K562 (cell line): ENCODE data around the gene SAP30BP. TPM values are rescaled to one million over a fixed set of nuclear protein-coding genes. Genes with fewer than 3 reads are reported as not detected.
A peak's percentile ranks its signal among the peaks of the same experiment; 100 is the strongest.

Source experiments
- CBFA2T3 ChIP-seq: fragments of 450-650 bp; IDR thresholded peaks from 2 replicates; pipeline ENCODE4 v1.6.1; 2017
- ETV1 ChIP-seq: fragments of 450-650 bp; conservative IDR thresholded peaks from 2 replicates; pipeline ENCODE4 v1.6.1; 2016; ENCODE audit warnings: missing genetic modification characterization, control low read depth, low read depth, missing compliant biosample characterization
- NFATC3 ChIP-seq: fragments of 450-650 bp; IDR thresholded peaks from 2 replicates; pipeline ENCODE4 v1.6.1; 2017; ENCODE audit warnings: mild to moderate bottlenecking
- POLR3G ChIP-seq: IDR thresholded peaks from 2 replicates; pipeline ENCODE4 v1.6.1; 2011; ENCODE audit not compliant: insufficient read length, insufficient replicate concordance; ENCODE audit errors: extremely low read depth
- PURB ChIP-seq: sonication (generic); formaldehyde crosslinking; IDR thresholded peaks from 2 replicates; pipeline ENCODE4 v1.9.0; 2021; ENCODE audit warnings: low read depth, mild to moderate bottlenecking, missing genetic modification reagents
- STAT5B ChIP-seq: fragments of 250-450 bp; sonication (Bioruptor Pico); IDR thresholded peaks from 2 replicates; pipeline ENCODE4 v1.8.0; 2021; ENCODE audit warnings: mild to moderate bottlenecking, inconsistent platforms
- TAF9B ChIP-seq: fragments of 450-650 bp; IDR thresholded peaks from 2 replicates; pipeline ENCODE4 v1.6.1; 2018; ENCODE audit warnings: mild to moderate bottlenecking; ENCODE audit not compliant: partially characterized antibody
- ZNF561 ChIP-seq: fragments of 450-650 bp; formaldehyde crosslinking; conservative IDR thresholded peaks from 2 replicates; pipeline ENCODE4 v1.4.0; 2020; ENCODE audit warnings: mild to moderate bottlenecking, moderate library complexity
- ZNF584 ChIP-seq: fragments of 200-800 bp; sonication (Bioruptor generic); IDR thresholded peaks from 2 replicates; pipeline ENCODE4 v1.6.1; 2016; ENCODE audit warnings: low read depth, mild to moderate bottlenecking, missing genetic modification characterization, missing compliant biosample characterization
- ZNF586 ChIP-seq: fragments of 450-650 bp; formaldehyde crosslinking; conservative IDR thresholded peaks from 2 replicates; pipeline ENCODE4 v1.4.0; 2020; ENCODE audit warnings: mild to moderate bottlenecking, moderate library complexity
- polyA plus RNA-seq, 8 experiments: library from polyadenylated mRNA; depleted of rRNA in 4 of 8; stranded (reverse) in 5 of 8; unstranded in 3 of 8; fragments of >200 nt; fragmentation: Nextera tagmentation in 2 of 8; fragmentation: Illumina TruSeq in 1 of 8; extraction: Ambion mirVana in 2 of 8; extraction: Trizol in 1 of 8; gene quantifications; 2 replicates each; pipeline versions ENCODE4 v1.2.1 to v1.2.3, GENCODE V29; 2011 to 2014; ENCODE audit warnings: inconsistent platforms in 1 of 8, missing spikeins in 1 of 8
- total RNA-seq, 7 experiments: library from RNA; depleted of rRNA in 6 of 7; stranded (reverse); fragments of >200 nt in 6 of 7; fragmentation: Illumina TruSeq in 2 of 7; extraction: Trizol in 2 of 7; gene quantifications; 2 replicates each; pipeline versions ENCODE4 v1.2.1 to v1.2.3, GENCODE V29; 2011 to 2021; ENCODE audit warnings: low replicate concordance in 1 of 7
- TF ChIP-seq, protein P1 (sequence below), 3 experiments: fragments of 200-800 bp in 1 of 3; fragments of 250-450 bp in 1 of 3; fragments of 450-650 bp in 1 of 3; sonication (Bioruptor Pico) in 1 of 3; sonication (Bioruptor generic) in 1 of 3; formaldehyde crosslinking in 1 of 3; IDR thresholded peaks; 2 replicates each; pipeline versions ENCODE4 v1.6.1 to v1.8.0; 2016 to 2022; ENCODE audit warnings: mild to moderate bottlenecking in 2 of 3, missing genetic modification characterization in 2 of 3, missing compliant biosample characterization in 1 of 3, moderate library complexity in 1 of 3
- TF ChIP-seq, protein P2 (sequence below): fragments of 250-450 bp; sonication (Bioruptor Pico); IDR thresholded peaks from 2 replicates; pipeline ENCODE4 v1.8.0; 2022; ENCODE audit warnings: inconsistent platforms, mild to moderate bottlenecking, moderate library complexity, borderline replicate concordance
- TF ChIP-seq, protein P3 (sequence below): sonication (generic); formaldehyde crosslinking; IDR thresholded peaks from 2 replicates; pipeline ENCODE4 v1.8.1; 2023; ENCODE audit warnings: mild to moderate bottlenecking, missing genetic modification reagents
- TF ChIP-seq, protein P4 (sequence below): fragments of 150-350 bp; IDR thresholded peaks from 2 replicates; pipeline ENCODE4 v1.6.1; 2014; ENCODE audit warnings: low read depth, mild to moderate bottlenecking, low read length, borderline replicate concordance
- TF ChIP-seq, protein P5 (sequence below): fragments of 450-650 bp; formaldehyde crosslinking; IDR thresholded peaks from 2 replicates; pipeline ENCODE4 v1.4.0; 2022; ENCODE audit warnings: missing genetic modification characterization

SAP30BP gene
- total and polyA plus RNA-seq, 9 of the 15 experiments (the other 6 are each of a cell fraction or from before 2014, with no cell fraction given): 45.3 to 154 (median 71.7) TPM

DNA sequence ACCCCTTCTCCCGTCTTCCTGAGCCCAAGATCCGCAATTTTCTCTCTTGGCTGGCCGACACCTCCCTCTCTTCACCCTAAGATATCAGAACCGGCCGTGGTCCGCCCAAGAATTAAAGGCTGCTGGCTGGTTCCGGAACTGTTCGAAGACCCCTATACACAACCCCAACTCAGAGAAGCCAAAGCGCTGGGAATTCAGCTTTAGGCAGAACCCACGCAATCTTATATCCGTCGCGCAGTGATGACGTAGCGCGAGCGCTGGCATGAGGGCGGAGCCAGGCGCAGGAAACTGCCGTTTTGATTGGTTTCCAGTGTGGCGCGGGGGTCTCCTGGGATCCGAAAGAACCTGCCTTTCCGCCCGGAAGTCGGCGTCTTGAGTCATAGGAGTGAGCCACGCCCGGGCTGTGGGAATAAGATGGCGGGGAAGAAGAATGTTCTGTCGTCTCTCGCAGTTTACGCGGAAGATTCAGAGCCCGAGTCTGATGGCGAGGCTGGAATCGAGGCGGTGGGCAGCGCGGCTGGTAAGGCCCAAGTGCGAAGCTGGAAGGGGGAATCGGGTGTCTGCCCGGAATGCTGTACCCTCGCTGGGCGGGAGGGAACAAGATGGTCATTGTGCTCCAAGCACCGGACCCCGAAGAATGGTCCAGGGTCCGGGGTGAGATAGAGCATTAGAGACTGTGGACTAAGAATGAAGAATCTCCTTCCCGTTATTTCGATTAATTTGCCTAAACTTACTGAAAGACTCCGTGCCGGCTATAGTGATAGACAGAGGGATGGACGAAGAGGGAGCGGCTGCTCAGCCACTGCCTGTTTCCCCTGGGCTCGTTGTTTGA, at the start of gene SAP30BP, which contains the start of gene RECQL5 (continued):
- TF ChIP-seq, protein P1, sequence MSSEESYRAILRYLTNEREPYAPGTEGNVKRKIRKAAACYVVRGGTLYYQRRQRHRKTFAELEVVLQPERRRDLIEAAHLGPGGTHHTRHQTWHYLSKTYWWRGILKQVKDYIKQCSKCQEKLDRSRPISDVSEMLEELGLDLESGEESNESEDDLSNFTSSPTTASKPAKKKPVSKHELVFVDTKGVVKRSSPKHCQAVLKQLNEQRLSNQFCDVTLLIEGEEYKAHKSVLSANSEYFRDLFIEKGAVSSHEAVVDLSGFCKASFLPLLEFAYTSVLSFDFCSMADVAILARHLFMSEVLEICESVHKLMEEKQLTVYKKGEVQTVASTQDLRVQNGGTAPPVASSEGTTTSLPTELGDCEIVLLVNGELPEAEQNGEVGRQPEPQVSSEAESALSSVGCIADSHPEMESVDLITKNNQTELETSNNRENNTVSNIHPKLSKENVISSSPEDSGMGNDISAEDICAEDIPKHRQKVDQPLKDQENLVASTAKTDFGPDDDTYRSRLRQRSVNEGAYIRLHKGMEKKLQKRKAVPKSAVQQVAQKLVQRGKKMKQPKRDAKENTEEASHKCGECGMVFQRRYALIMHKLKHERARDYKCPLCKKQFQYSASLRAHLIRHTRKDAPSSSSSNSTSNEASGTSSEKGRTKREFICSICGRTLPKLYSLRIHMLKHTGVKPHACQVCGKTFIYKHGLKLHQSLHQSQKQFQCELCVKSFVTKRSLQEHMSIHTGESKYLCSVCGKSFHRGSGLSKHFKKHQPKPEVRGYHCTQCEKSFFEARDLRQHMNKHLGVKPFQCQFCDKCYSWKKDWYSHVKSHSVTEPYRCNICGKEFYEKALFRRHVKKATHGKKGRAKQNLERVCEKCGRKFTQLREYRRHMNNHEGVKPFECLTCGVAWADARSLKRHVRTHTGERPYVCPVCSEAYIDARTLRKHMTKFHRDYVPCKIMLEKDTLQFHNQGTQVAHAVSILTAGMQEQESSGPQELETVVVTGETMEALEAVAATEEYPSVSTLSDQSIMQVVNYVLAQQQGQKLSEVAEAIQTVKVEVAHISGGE (CRISPR knock-in tag; IDR thresholded peaks at IDR 0.05): no peak; a peak in 1 of 6 replicates
- TF ChIP-seq NFATC3: no peak
- no peak for TF ChIP-seq ZNF584 (CRISPR knock-in tag)
- TF ChIP-seq, protein P2, sequence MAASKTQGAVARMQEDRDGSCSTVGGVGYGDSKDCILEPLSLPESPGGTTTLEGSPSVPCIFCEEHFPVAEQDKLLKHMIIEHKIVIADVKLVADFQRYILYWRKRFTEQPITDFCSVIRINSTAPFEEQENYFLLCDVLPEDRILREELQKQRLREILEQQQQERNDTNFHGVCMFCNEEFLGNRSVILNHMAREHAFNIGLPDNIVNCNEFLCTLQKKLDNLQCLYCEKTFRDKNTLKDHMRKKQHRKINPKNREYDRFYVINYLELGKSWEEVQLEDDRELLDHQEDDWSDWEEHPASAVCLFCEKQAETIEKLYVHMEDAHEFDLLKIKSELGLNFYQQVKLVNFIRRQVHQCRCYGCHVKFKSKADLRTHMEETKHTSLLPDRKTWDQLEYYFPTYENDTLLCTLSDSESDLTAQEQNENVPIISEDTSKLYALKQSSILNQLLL: no peak
- no peak for TF ChIP-seq CBFA2T3
- TF ChIP-seq, protein P3, sequence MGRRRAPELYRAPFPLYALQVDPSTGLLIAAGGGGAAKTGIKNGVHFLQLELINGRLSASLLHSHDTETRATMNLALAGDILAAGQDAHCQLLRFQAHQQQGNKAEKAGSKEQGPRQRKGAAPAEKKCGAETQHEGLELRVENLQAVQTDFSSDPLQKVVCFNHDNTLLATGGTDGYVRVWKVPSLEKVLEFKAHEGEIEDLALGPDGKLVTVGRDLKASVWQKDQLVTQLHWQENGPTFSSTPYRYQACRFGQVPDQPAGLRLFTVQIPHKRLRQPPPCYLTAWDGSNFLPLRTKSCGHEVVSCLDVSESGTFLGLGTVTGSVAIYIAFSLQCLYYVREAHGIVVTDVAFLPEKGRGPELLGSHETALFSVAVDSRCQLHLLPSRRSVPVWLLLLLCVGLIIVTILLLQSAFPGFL (CRISPR knock-in tag): no peak
- no peak for TF ChIP-seq STAT5B (CRISPR knock-in tag)
- TF ChIP-seq, protein P4, sequence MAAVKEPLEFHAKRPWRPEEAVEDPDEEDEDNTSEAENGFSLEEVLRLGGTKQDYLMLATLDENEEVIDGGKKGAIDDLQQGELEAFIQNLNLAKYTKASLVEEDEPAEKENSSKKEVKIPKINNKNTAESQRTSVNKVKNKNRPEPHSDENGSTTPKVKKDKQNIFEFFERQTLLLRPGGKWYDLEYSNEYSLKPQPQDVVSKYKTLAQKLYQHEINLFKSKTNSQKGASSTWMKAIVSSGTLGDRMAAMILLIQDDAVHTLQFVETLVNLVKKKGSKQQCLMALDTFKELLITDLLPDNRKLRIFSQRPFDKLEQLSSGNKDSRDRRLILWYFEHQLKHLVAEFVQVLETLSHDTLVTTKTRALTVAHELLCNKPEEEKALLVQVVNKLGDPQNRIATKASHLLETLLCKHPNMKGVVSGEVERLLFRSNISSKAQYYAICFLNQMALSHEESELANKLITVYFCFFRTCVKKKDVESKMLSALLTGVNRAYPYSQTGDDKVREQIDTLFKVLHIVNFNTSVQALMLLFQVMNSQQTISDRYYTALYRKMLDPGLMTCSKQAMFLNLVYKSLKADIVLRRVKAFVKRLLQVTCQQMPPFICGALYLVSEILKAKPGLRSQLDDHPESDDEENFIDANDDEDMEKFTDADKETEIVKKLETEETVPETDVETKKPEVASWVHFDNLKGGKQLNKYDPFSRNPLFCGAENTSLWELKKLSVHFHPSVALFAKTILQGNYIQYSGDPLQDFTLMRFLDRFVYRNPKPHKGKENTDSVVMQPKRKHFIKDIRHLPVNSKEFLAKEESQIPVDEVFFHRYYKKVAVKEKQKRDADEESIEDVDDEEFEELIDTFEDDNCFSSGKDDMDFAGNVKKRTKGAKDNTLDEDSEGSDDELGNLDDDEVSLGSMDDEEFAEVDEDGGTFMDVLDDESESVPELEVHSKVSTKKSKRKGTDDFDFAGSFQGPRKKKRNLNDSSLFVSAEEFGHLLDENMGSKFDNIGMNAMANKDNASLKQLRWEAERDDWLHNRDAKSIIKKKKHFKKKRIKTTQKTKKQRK: no peak
- peak; percentile 60 for TF ChIP-seq TAF9B
- no peak for TF ChIP-seq PURB (CRISPR knock-in tag)
- peak; percentile 58 for TF ChIP-seq ETV1 (tag)
- TF ChIP-seq ZNF561: 0 out of 2 replicates have a peak, but pooled peaks have one; percentile 29
- TF ChIP-seq, protein P5, sequence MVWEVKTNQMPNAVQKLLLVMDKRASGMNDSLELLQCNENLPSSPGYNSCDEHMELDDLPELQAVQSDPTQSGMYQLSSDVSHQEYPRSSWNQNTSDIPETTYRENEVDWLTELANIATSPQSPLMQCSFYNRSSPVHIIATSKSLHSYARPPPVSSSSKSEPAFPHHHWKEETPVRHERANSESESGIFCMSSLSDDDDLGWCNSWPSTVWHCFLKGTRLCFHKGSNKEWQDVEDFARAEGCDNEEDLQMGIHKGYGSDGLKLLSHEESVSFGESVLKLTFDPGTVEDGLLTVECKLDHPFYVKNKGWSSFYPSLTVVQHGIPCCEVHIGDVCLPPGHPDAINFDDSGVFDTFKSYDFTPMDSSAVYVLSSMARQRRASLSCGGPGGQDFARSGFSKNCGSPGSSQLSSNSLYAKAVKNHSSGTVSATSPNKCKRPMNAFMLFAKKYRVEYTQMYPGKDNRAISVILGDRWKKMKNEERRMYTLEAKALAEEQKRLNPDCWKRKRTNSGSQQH (CRISPR knock-in tag): no peak
- TF ChIP-seq ZNF586 (CRISPR knock-in tag): 0 out of 2 replicates have a peak, but pooled peaks have one; percentile 56
- TF ChIP-seq POLR3G: no peak
